Globus pallidus (tissue), 1 donor: Measurements from ENCODE around the gene SLIT1.
A peak's percentile ranks its signal among the peaks of the same experiment; 100 is the strongest.

ENCODE experiments used
- DNase-seq: peaks from one replicate; pipeline ENCODE4 v3.0.0-alpha.2; 2015; ENCODE audit warnings: low spot score

The SLIT1 gene

DNA sequence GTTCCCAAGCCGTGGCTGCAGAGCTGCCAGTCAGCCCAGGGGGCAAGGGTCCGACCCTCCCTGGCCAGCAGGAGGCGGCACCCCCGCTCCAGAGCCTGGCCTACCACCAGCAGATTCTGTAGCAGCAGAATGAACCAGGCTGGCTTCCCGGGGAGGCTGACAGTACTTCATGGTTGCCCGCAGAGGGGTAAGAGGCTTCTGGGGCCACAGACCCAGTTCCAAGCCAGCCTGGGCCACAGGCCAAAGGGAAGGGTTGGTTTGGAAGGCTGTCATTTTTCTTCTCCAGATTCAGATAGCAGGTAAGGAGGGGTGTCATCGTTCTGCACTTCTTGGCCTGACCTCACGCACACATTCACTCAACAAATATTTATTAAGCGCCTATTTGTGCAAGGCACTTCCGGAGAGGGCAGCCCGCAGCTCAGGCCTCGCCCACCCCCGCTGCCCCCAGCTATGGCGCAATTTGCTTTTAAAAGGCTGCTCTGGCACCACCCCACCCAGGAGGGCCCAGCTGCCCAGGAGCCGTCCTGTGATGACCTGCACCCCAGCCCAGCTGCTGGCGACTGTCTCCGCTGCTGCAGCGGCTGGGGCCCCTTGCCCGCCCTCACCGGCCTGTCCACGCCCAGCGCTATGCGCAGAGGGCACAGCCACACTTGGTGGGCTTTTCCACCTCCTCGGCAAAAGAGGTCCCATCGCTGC lies 185.1 kb downstream of the SLIT1 start:
- DNase-seq = no peak

DNA sequence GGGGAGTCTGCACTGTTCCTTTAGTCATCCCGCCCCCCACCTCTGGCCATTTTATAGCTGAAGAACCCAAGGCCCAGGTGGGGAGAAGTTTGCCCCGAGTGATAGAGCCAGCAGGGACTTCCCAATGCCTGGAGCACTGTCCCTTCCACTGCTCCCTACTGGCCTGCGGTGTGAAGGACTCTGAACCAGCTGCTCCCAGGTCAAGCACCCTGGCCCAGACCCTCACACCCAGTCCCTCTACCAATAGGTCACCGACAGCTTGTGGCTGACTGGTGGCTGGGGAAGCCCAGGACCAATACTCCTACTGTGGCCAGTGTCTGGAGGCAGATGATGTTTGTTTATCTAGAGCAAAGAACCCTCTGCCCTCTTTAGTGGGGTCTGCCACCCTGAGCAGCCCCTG lies 185.8 kb downstream of the SLIT1 start:
- DNase-seq = no peak

GRCh38 chr10:96999337-96999736 lies 186.4 kb downstream of the SLIT1 start:
- DNase-seq = no peak

DNA sequence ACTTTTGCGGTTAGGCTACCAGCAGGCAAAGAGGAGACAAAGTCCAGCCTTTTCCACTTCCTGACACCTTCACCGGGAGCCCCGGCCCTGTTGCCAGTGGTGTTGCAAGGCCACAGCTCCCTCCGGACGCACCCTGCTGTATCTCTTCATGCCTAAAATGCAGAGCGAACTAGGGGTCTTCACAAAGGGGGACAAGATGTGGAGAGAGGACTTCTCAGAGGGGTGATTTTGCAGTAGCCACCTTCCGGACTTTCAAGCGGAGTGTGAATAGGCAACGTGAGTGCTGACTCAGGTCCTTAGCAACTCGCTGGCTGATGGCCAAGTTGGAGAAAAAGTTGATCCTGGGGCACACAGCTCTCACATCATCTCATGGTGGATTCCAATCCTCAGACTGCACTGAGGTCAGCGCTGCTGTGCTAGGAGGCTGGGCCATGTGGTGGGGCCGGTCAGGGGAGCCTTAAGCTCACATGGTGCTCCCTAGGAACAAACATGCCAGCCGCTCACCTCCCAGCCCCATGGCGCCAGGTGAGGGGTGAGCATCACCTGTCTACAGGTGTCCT lies 187.3 kb downstream of the SLIT1 start:
- DNase-seq = no peak

DNA sequence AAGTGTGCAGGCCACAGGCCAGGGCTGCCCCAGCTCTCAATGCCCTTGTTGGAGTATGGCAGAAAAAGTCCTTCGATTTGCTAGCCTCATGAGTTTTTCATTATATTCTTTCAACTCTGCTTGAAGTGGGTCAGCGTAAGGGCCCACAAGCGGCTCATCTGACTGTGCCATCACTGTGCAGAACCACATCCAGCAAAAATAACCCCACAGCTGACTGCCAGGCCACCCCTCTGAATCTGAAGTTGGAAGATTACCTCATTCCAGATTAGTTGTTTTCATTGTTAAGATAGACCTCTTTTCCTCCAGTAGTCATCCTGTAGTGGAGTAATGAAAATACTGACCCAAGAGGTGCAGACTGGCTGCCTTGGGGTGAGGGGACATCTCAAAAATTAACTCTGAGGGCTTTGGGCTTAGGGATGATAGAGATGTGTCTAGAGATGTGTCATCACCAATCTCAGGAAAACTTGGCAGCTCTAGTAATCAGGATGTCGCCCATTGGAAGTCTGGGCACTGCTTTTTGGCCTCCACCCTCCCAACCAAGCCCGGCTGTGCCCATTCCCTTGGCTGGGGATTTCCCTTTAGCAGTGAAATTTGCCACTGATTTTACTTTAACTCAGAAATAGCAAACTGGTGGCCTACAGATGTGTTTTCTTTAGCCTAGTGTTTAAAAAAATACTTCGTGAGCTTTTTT lies 189.3 kb downstream of the SLIT1 start:
- no peak for DNase-seq

DNA sequence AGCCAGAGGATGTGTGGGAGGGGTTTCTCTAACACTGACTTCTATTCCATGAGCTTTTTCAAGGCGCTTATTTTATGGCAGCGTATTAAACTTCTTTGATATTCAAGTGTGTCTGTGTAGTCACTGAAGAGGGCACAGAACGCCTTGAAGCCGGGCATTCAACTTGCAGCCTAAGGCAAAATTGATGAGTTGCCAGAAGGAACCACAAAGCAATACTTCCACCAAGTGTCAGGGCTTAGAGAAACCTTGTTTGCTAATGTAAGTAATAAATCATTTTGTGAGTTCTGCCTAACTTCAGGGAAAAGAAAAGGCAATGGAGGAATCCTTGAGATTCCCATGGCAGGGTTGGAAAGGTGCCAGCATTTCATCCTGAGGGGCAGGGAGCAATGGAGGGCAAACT lies 189.9 kb downstream of the SLIT1 start:
- DNase-seq = no peak

GRCh38 chr10:96992721-96993120 lies 193.0 kb downstream of the SLIT1 start:
- no peak for DNase-seq

DNA sequence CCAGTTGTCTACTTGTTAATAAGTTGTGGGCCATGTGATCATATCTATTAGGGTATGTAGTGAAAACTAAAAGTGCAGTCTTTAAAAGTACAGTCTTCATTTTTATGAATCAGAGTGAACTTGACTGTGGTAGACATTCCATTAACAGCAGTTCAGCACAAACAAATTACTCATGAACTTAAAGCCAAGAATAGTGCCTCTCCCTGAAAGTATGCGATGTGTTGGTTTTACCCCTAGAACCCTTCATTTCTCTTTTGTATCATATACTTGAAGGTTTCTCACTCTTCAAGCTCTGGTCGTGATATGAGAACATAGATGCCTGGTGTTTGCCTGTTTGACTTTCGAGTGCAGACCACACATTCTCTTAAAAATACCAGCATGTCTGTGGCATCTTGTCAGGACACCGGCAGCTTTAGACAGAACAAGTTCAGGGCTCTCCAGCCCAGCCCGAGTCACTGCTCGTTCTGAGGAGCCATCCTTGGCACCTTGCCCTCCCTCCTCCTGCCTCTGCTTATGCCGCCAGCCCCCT lies 194.4 kb downstream of the SLIT1 start:
- DNase-seq = no peak

DNA sequence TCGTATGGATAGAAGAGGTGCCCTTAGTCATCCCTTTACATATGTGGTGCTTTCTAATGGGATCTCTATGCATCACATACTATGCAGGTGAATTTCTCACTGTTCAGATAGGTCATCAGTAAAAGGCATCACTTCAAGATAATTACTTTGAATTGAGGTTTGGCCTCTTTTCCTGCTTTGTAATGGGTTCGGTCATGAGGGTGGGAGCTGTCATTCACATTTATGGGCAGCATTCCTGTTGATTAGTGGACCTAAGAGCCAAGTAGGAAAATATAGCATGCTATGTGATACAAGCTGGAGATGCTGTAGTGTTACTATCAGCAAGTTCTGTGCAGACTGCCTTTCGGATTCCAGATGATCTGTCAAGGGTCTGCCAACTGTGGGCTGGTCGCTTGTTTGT lies 197.3 kb downstream of the SLIT1 start:
- DNase-seq = no peak

GRCh38 chr10:96987842-96988175 lies 197.9 kb downstream of the SLIT1 start:
- DNase-seq = no peak

GRCh38 chr10:96987141-96987841 lies 198.5 kb downstream of the SLIT1 start:
- no peak for DNase-seq

GRCh38 chr10:96986200-96986856 lies 199.4 kb downstream of the SLIT1 start:
- no peak for DNase-seq

DNA sequence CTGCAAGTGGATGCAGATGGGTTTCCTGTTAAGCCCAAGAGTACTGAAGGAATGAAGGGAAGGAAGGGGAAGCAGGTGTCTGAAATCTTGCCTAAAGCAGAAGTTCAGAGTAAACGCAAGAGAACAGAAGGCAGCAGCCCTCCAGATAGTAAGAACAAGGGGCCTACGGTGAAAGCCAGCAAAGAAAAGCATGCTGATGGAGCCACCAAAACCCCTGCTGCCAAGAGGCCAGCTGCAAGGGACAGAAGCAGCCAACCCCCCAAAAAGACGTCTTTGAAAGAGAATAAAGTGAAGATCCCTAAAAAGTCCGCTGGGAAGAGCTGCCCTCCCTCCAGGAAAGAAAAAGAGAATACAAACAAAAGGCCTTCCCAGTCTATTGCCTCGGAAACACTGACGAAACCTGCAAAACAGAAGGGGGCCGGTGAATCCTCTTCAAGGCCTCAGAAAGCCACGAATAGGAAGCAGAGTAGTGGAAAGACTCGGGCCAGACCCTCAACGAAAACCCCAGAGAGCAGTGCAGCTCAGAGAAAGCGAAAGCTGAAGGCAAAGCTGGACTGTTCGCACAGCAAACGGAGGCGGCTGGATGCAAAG lies 201.1 kb downstream of the SLIT1 start:
- DNase-seq = peak; percentile 31

GRCh38 chr10:96982149-96982930 lies 203.4 kb downstream of the SLIT1 start:
- no peak for DNase-seq

- DNase-seq = no peak
Observed at GRCh38 chr10:96978621-96979154, 207.1 kb downstream of the SLIT1 start.

DNA sequence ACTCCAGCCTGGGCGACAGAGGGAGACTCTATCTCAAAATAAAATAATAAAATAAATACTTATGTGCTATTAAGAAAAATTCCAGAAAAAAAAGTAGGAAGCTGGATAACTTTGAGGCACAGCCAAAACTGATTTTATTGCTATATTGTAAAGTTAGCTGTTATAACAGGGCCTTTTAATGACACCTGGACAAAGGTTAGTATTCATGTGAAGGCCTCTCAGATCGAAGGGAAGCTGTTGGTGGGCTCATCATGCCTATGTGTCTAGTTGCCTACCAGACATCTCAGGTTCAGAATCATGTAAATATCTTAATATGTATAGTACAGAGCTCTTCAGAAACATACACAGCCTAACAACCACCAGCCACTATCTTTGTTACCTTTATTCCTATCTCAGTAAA lies 210.6 kb downstream of the SLIT1 start:
- no peak for DNase-seq

DNA sequence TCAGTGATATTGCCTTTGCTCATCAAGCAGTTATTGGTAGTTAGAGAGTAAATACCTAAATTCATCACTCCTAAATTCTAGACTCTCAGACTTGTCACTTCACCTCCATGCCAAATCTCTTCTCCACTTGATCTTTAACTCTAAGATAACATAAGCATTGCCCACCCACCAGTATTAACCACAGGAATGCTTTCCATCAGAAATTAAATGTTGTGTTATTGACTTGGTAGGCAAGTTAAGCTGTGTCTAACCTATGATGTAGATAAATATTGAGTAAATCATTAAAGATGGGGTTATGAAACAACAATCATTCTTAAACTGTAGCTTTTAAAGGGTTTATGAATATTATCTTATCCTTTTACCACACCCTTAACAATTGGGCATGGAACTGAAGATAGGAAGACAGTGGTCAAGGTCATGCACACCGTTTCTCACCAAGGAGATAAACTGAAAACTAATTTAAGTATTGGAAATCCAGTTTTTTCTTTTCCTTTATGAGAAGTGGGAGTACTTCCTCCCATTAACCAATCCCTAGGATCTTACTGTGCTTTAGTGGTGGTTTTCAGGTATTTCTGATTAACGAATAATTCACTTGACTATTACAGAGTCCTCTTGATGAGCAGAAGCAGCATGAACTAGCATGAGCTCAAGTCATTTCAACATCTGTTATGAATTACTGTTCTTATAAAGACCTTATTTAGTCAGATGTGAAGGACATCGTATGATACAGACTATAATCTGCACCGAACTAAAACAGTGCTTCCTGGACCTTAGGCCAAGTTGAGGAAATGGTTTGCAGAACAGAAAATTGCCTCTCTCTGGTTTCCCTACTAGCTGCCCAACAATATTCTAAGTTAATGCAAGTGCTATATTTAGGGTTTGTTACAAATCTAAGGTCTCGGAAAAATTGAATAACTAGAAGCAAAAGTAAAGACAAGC lies 211.7 kb downstream of the SLIT1 start:
- no peak for DNase-seq

- DNase-seq = no peak
Observed at GRCh38 chr10:96972264-96972663, 213.5 kb downstream of the SLIT1 start.

GRCh38 chr10:96971324-96971723 lies 214.4 kb downstream of the SLIT1 start:
- no peak for DNase-seq
